ENCODE measurements around the gene CFAP99.

DNA sequence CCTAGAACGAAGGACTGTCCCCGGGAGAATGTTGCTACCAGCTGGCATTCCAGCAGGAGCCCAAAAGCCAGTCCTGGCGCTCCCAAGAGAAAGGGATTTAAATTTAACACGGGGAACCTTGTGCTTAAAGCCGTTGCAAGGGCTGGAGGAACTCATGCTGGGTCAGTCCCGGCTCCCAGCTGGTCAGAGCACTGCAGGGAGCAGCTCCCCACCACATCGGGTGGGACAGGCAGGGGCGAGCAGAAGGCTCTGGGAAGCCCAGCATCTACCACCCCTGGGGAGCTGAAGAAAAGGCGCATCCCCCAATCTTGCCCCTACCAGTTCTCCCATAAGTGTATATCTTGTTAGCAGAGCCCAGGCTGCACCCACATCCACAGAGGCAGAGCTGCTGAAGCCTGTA is 15.7 kb downstream of the CFAP99 start:
- no peak for TF ChIP-seq YY1 (IDR thresholded peaks at IDR 0.05; ENCODE audit: borderline replicate concordance in 1 of 3, control insufficient read depth in 1 of 3, extremely low read depth in 1 of 3, insufficient read depth in 3 of 3, insufficient read length in 1 of 3, insufficient replicate concordance in 2 of 3, low read depth in 1 of 3, low read length in 2 of 3)
- TF ChIP-seq ZNF124 (CRISPR knock-in tag; IDR thresholded peaks at IDR 0.05) = no peak

Data from K562 (cell line).